Sigmoid colon (tissue), 4 donors: Measurements from ENCODE around the gene OGFR.

Experiments used
- CTCF ChIP-seq, 4 experiments: fragments of 450-650 bp in 3 of 4; fragments of 200-600 bp in 1 of 4; IDR thresholded peaks; one replicate each; pipeline ENCODE4 v1.5.1; 2016 to 2019; ENCODE audit warnings: antibody characterized with exemption in 4 of 4, mild to moderate bottlenecking in 3 of 4, moderate library complexity in 2 of 4
- EP300 ChIP-seq, 4 donors: sonication (generic); formaldehyde crosslinking; IDR thresholded peaks; one replicate each; pipeline ENCODE4 v1.6.1; 2017; ENCODE audit warnings: antibody characterized with exemption in 4 of 4
- POLR2A ChIP-seq, 2 donors: fragments of 450-650 bp; IDR thresholded peaks; one replicate each; pipeline ENCODE4 v1.6.1; 2016; ENCODE audit warnings: antibody characterized with exemption in 2 of 2, mild to moderate bottlenecking in 2 of 2, moderate library complexity in 2 of 2
- POLR2AphosphoS5 ChIP-seq, 4 donors: sonication (generic); formaldehyde crosslinking; IDR thresholded peaks; one replicate each; pipeline ENCODE4 v1.6.1; 2017; ENCODE audit warnings: antibody characterized with exemption in 4 of 4

- TF ChIP-seq CTCF (IDR thresholded peaks at IDR 0.05) (no peak), POLR2A (IDR thresholded peaks at IDR 0.05) (no peak), POLR2AphosphoS5 (IDR thresholded peaks at IDR 0.05) (peak; percentile 39 to 56 (median 44)), EP300 (IDR thresholded peaks at IDR 0.05) (peak in 1 of 4 donors; percentile 50)
Measured at GRCh38 chr20:62861726-62862336, 57.2 kb downstream of the OGFR start, which contains the start of gene TCFL5.
